Ectodermal cell (in vitro differentiated cells): ENCODE results near the gene KLC1.
"Not testable (repeated sequence)": the region's sequence is repeated elsewhere in the genome, so short reads cannot be mapped to it uniquely, and the experiment has no call there.

Source experiments
- H3K27ac ChIP-seq: 2 replicates; pipeline ENCODE4 v1.7.0; 2013; ENCODE audit warnings: mild to moderate bottlenecking, low read depth, low read length; ENCODE audit not compliant: insufficient read depth, poor library complexity, severe bottlenecking
- H3K27me3 ChIP-seq: 2 replicates; pipeline ENCODE4 v1.7.0; 2013; ENCODE audit warnings: mild to moderate bottlenecking, low read length; ENCODE audit not compliant: insufficient read depth, control insufficient read depth, poor library complexity, severe bottlenecking
- H3K36me3 ChIP-seq: one replicate; pipeline ENCODE4 v1.7.0; 2013; ENCODE audit warnings: low read length; ENCODE audit not compliant: control insufficient read depth, insufficient read depth
- H3K4me1 ChIP-seq: one replicate; pipeline ENCODE4 v1.7.0; 2013; ENCODE audit warnings: low read length; ENCODE audit not compliant: control insufficient read depth, insufficient read depth
- H3K4me3 ChIP-seq: 2 replicates; pipeline ENCODE4 v1.7.0; 2013; ENCODE audit warnings: low read depth, low read length, control low read depth; ENCODE audit not compliant: insufficient read depth
- H3K9me3 ChIP-seq: 2 replicates; pipeline ENCODE4 v1.7.0; 2013; ENCODE audit warnings: mild to moderate bottlenecking, low read length, moderate library complexity; ENCODE audit not compliant: control insufficient read depth
- WGBS, 2 experiments: methylation state at CpG; one replicate each; pipeline ENCODE4 v1.1.7; 2013; ENCODE audit warnings: missing lambda C conversion rate in 2 of 2; 5-methylcytosine and 5-hydroxymethylcytosine counted together

KLC1 gene

GRCh38 chr14:103687712-103688111 is 58.7 kb downstream of the KLC1 start:
- Histone ChIP-seq H3K27me3 (no peaks in the 10 kb centered on the region), H3K9me3 (no peaks in the 10 kb centered on the region), H3K36me3 (peaks cover 23% of the 10 kb centered on the region), H3K4me1 (no peaks in the 10 kb centered on the region), H3K27ac (no peak overlapping the region), H3K4me3 (no peak overlapping the region)
- WGBS, 2 experiments, result 93 to 95% methylated on average over 4 of the region's 4 CpGs

DNA sequence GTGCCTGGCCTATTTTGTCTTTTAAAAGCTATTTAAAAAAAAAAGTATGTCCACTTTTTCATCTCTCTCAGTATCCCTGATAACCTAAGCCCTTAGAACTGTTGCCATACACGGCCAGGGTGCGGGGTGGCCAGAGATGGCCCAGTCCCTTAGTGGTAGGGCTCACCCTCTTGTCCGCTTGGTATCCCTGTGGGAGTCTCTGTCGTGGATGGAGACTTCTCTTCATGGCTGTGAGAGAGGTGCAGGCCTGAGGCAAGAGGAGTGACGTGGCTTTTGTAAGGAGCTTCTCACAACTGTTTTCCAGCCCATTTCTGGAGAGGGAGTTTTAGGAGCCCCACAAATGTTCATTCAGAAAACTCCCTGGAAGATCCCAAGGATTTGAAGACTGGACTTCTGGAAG is 59.4 kb downstream of the KLC1 start:
- Histone ChIP-seq H3K27me3 (no peaks in the 10 kb centered on the region), H3K4me1 (no peaks in the 10 kb centered on the region), H3K4me3 (no peak overlapping the region), H3K9me3 (no peaks in the 10 kb centered on the region), H3K36me3 (peaks cover 17% of the 10 kb centered on the region), H3K27ac (no peak overlapping the region)
- WGBS, 2 experiments, result 96 to 97% methylated on average over 5 of the region's 5 CpGs

GRCh38 chr14:103688906-103689902 is 60.2 kb downstream of the KLC1 start:
- WGBS, 2 experiments, result 91 to 93% methylated on average over 16 of the region's 16 CpGs
- peaks cover 20% of the 10 kb centered on the region for H3K36me3 ChIP-seq
- no peaks in the 10 kb centered on the region for H3K4me1 ChIP-seq
- no peak overlapping the region for H3K4me3 ChIP-seq
- no peaks in the 10 kb centered on the region for H3K27me3 ChIP-seq
- H3K27ac ChIP-seq, result no peak overlapping the region
- H3K9me3 ChIP-seq, result no peaks in the 10 kb centered on the region

GRCh38 chr14:103690332-103690731 is 61.3 kb downstream of the KLC1 start:
- H3K9me3 ChIP-seq, result no peaks in the 10 kb centered on the region
- WGBS, 2 experiments, result 95% methylated on average over 8 of the region's 8 CpGs
- H3K27me3 ChIP-seq, result no peaks in the 10 kb centered on the region
- H3K27ac ChIP-seq, result no peak overlapping the region
- peaks cover 20% of the 10 kb centered on the region for H3K36me3 ChIP-seq
- H3K4me1 ChIP-seq, result no peaks in the 10 kb centered on the region
- no peak overlapping the region for H3K4me3 ChIP-seq

GRCh38 chr14:103691655-103692054 is 62.6 kb downstream of the KLC1 start:
- H3K9me3 ChIP-seq, H3K27me3 ChIP-seq, H3K27ac ChIP-seq, H3K4me1 ChIP-seq, H3K4me3 ChIP-seq: not testable (repeated sequence)
- WGBS, 2 experiments, result 95 to 96% methylated on average over 5 of the region's 5 CpGs
- H3K36me3 ChIP-seq, result peaks cover 13% of the 10 kb centered on the region

DNA sequence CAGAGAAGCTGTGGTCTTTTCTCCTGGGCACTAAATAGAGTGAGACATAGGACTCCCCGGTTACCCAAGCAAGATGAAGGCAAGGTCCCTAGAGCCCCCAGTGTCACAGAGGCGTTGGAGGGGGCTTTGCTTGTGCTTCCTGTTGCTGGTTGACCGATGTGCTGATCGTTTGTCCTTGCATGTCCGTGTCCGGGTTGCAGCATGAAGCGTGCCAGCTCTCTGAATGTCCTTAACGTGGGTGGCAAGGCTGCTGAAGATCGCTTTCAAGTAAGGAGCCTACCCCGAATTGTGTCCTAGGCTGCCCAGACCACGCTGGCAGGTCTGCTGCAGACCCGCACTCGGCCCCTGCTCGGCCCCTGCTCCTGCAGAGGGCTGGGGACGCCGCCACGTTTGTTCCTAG is 63.1 kb downstream of the KLC1 start:
- Histone ChIP-seq H3K27me3 (no peaks in the 10 kb centered on the region), H3K4me1 (peaks cover 3% of the 10 kb centered on the region), H3K27ac (no peak overlapping the region), H3K9me3 (no peaks in the 10 kb centered on the region), H3K4me3 (no peak overlapping the region), H3K36me3 (peaks cover 13% of the 10 kb centered on the region)
- 95 to 98% methylated on average over 17 of the region's 17 CpGs for WGBS, 2 experiments

GRCh38 chr14:103692871-103693270 is 63.9 kb downstream of the KLC1 start:
- H3K27me3 ChIP-seq, result no peaks in the 10 kb centered on the region
- H3K27ac ChIP-seq, result no peak overlapping the region
- 94 to 95% methylated on average over 12 of the region's 12 CpGs for WGBS, 2 experiments
- peaks cover 13% of the 10 kb centered on the region for H3K36me3 ChIP-seq
- H3K4me3 ChIP-seq, result no peak overlapping the region
- no peaks in the 10 kb centered on the region for H3K9me3 ChIP-seq
- peaks cover 3% of the 10 kb centered on the region for H3K4me1 ChIP-seq

DNA sequence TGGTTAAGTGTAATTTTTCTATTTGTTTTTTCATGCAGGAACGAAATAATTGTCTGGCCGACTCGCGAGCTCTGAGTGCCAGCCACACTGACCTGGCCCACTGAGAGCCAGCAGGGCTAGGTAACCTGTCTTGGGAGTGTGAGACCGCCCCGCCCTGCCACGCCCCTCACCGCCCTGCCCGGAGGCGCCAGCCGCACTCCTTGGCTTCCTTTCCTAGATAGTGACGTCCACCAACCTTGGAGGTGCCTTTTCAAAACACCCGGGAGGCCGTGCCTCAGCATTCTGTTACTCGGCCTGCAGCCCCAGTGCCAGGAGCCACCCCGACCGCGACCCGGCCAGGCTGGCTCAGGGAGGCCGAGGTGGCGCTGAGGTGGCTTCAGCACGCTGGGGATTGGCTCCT is 64.5 kb downstream of the KLC1 start:
- H3K36me3 ChIP-seq, result peaks cover 13% of the 10 kb centered on the region
- WGBS, 2 experiments, result 96% methylated on average over 22 of the region's 22 CpGs
- H3K4me1 ChIP-seq, result peaks cover 3% of the 10 kb centered on the region
- H3K4me3 ChIP-seq, result no peak overlapping the region
- H3K9me3 ChIP-seq, result no peaks in the 10 kb centered on the region
- H3K27ac ChIP-seq, result no peak overlapping the region
- no peaks in the 10 kb centered on the region for H3K27me3 ChIP-seq

GRCh38 chr14:103694572-103695026 is 65.6 kb downstream of the KLC1 start:
- no peaks in the 10 kb centered on the region for H3K9me3 ChIP-seq
- H3K27ac ChIP-seq, result no peak overlapping the region
- 92 to 95% methylated on average over 20 of the region's 20 CpGs for WGBS, 2 experiments
- H3K27me3 ChIP-seq, result no peaks in the 10 kb centered on the region
- peaks cover 3% of the 10 kb centered on the region for H3K4me1 ChIP-seq
- H3K36me3 ChIP-seq, result peaks cover 15% of the 10 kb centered on the region
- no peak overlapping the region for H3K4me3 ChIP-seq

GRCh38 chr14:103695296-103696069 is 66.5 kb downstream of the KLC1 start:
- H3K4me3 ChIP-seq, result no peak overlapping the region
- H3K27me3 ChIP-seq, result no peaks in the 10 kb centered on the region
- no peak overlapping the region for H3K27ac ChIP-seq
- peaks cover 23% of the 10 kb centered on the region for H3K36me3 ChIP-seq
- WGBS, 2 experiments, result 93% methylated on average over 14 of the region's 14 CpGs
- peaks cover 3% of the 10 kb centered on the region for H3K4me1 ChIP-seq
- no peaks in the 10 kb centered on the region for H3K9me3 ChIP-seq
